K562 (cell line): ENCODE data around the gene UNKL. TPM values are rescaled to one million over a fixed set of nuclear protein-coding genes. Genes with fewer than 3 reads are reported as not detected.

Source experiments
- ATAC-seq: fragments of 200-7000 bp; cut with Tn5 transposase; 3 replicates; pipeline ENCODE4 v1.9.1; 2020; ENCODE audit warnings: moderate library complexity
- BruUV-seq: library from RNA; stranded (reverse); fragments of 400-500 nt; replicated peaks from 2 replicates; lab custom pipeline; 2021; lab: Mats Ljungman, UMichigan
- CTCF ChIA-PET: fragments of 300-600 bp; formaldehyde crosslinking; extraction: SDS; loops from one replicate; lab custom pipeline; 2021; ENCODE audit warnings: low intra/inter-chr PET ratio; lab: Yijun Ruan, JAX
- POLR2A ChIA-PET: fragments of 300-600, 350-650 bp; sonication (Branson Sonifier 250); formaldehyde crosslinking; extraction: SDS; loops from one replicate; lab custom pipeline; 2021; ENCODE audit warnings: antibody characterized with exemption, inconsistent platforms; lab: Yijun Ruan, JAX
- DNase-seq, 4 experiments: peaks; one replicate each; pipeline versions ENCODE4 v3.0.0 to v3.0.0-alpha.2; 2011 to 2018; ENCODE audit warnings: low spot score in 3 of 4, mixed read lengths in 3 of 4; ENCODE audit errors: extremely low read depth in 1 of 4
- FAIRE-seq: peaks from 2 replicates; lab custom pipeline; 2011; peaks lifted over from hg19 to GRCh38; lab: Jason Lieb, UNC
- H2AFZ ChIP-seq: 2 replicates; pipeline ENCODE4 v1.6.0; 2011; ENCODE audit warnings: low read depth, low read length, control low read depth, inconsistent platforms
- H3K27ac ChIP-seq: fragments of 200-600 bp; 3 replicates; pipeline ENCODE4 v1.8.0; 2011; ENCODE audit warnings: low read depth, mild to moderate bottlenecking, control low read depth, inconsistent platforms, low read length, moderate library complexity, mixed read lengths; ENCODE audit errors: extremely low read depth
- H3K27me3 ChIP-seq, 2 experiments: fragments of 300-600 bp in 1 of 2; 2 replicates in 1 of 2; 3 replicates in 1 of 2; pipeline versions ENCODE4 v1.6.0 to v1.8.0; 2011; ENCODE audit warnings: inconsistent platforms in 2 of 2, low read length in 2 of 2, mild to moderate bottlenecking in 1 of 2, mixed read lengths in 1 of 2, moderate library complexity in 1 of 2; ENCODE audit not compliant: control insufficient read depth in 2 of 2, insufficient read depth in 2 of 2
- H3K36me3 ChIP-seq: fragments of 300-600 bp; 3 replicates; pipeline ENCODE4 v1.8.0; 2011; ENCODE audit warnings: mild to moderate bottlenecking, low read length, inconsistent platforms; ENCODE audit not compliant: control insufficient read depth, insufficient read depth
- H3K4me1 ChIP-seq, 2 experiments: fragments of 200-600 bp in 1 of 2; replicated peaks in 1 of 2; 2 replicates in 1 of 2; 3 replicates in 1 of 2; pipeline versions ENCODE4 v1.5.1 to v1.8.0; 2011; ENCODE audit warnings: inconsistent platforms in 2 of 2, low read length in 2 of 2, mild to moderate bottlenecking in 1 of 2, mixed read lengths in 1 of 2, moderate library complexity in 1 of 2; ENCODE audit not compliant: control insufficient read depth in 2 of 2, insufficient read depth in 2 of 2
- H3K4me2 ChIP-seq: 2 replicates; pipeline ENCODE4 v1.6.1; 2011; ENCODE audit warnings: low read length, control low read depth, inconsistent platforms, mixed read lengths; ENCODE audit not compliant: insufficient read depth
- H3K4me3 ChIP-seq: fragments of 200-600 bp; sonication (generic), shearing (Covaris generic); 2 replicates; pipeline ENCODE4 v1.5.1; 2016; ENCODE audit warnings: control low read depth, inconsistent platforms
- H3K79me2 ChIP-seq: fragments of 200-600 bp; 3 replicates; pipeline ENCODE4 v1.8.0; 2011; ENCODE audit warnings: low read length, inconsistent platforms; ENCODE audit not compliant: control insufficient read depth, insufficient read depth
- H3K9ac ChIP-seq, 2 experiments: 2 replicates each; pipeline versions ENCODE4 v1.6.0 to v1.6.1; 2011; ENCODE audit warnings: low read depth in 2 of 2, low read length in 2 of 2, control low read depth in 1 of 2, inconsistent platforms in 1 of 2, mild to moderate bottlenecking in 1 of 2, mixed read lengths in 1 of 2; ENCODE audit not compliant: insufficient read depth in 1 of 2
- H3K9me1 ChIP-seq: one replicate; pipeline ENCODE4 v1.6.0; 2011; ENCODE audit warnings: inconsistent platforms, mild to moderate bottlenecking, low read length, moderate library complexity; ENCODE audit not compliant: control insufficient read depth, insufficient read depth
- H3K9me3 ChIP-seq: replicated peaks from 2 replicates; pipeline ENCODE4 v1.5.1; 2011; ENCODE audit warnings: low read depth, low read length, inconsistent platforms; ENCODE audit not compliant: control insufficient read depth, insufficient read depth
- H4K20me1 ChIP-seq: replicated peaks from 2 replicates; pipeline ENCODE4 v1.6.1; 2011; ENCODE audit warnings: low read length, inconsistent platforms, mixed read lengths; ENCODE audit not compliant: control insufficient read depth, insufficient read depth
- CBFA2T2 ChIP-seq: fragments of 450-650 bp; conservative IDR thresholded peaks from 2 replicates; pipeline ENCODE4 v1.6.1; 2017; ENCODE audit warnings: mild to moderate bottlenecking
- CBFA2T3 ChIP-seq: fragments of 450-650 bp; IDR thresholded peaks from 2 replicates; pipeline ENCODE4 v1.6.1; 2017
- EGR1 ChIP-seq: fragments of 450-650 bp; conservative IDR thresholded peaks from 2 replicates; pipeline ENCODE4 v1.6.1; 2017; ENCODE audit warnings: mild to moderate bottlenecking
- NRF1 ChIP-seq, 2 experiments: fragments of 450-650 bp; IDR thresholded peaks in 1 of 2; conservative IDR thresholded peaks in 1 of 2; 2 replicates each; pipeline ENCODE4 v1.6.1; 2014; ENCODE audit warnings: mild to moderate bottlenecking in 2 of 2
- POLR2G ChIP-seq: fragments of 200-400 bp; formaldehyde crosslinking; IDR thresholded peaks from 2 replicates; pipeline ENCODE4 v1.6.1; 2017; ENCODE audit warnings: low read depth, mild to moderate bottlenecking, antibody characterized with exemption, low read length, moderate library complexity
- RBFOX2 ChIP-seq: fragments of 200-400 bp; formaldehyde crosslinking; IDR thresholded peaks from 2 replicates; pipeline ENCODE4 v1.6.1; 2017; ENCODE audit warnings: low read depth, mild to moderate bottlenecking, low read length, moderate library complexity
- SMAD2 ChIP-seq: fragments of 150-350 bp; IDR thresholded peaks from 2 replicates; pipeline ENCODE4 v1.6.1; 2014; ENCODE audit warnings: low read depth, mild to moderate bottlenecking, low read length
- ZBTB7A ChIP-seq: IDR thresholded peaks from 2 replicates; pipeline ENCODE4 v1.6.1; 2011; ENCODE audit warnings: low read depth, mild to moderate bottlenecking, low read length, moderate library complexity, borderline replicate concordance; ENCODE audit not compliant: control insufficient read depth
- ZNF263 ChIP-seq: sonication (generic); formaldehyde crosslinking; IDR thresholded peaks from 2 replicates; pipeline ENCODE4 v1.8.0; 2022; ENCODE audit warnings: mild to moderate bottlenecking, missing genetic modification reagents, borderline replicate concordance
- WGBS: fragments of 100-300 bp; shearing (Covaris generic); methylation state at CpG from one replicate; pipeline ENCODE4 v1.1.6; 2016; ENCODE audit warnings: low coverage, mixed read lengths; ENCODE audit not compliant: insufficient coverage; ENCODE audit errors: missing lambda C conversion rate; 5-methylcytosine and 5-hydroxymethylcytosine counted together
- in situ Hi-C: fragments of 300-500 bp; cut with MboI; formaldehyde crosslinking; loops from 4 replicates; pipeline ENCODE4 v1.15.0; 2018; ENCODE audit warnings: inconsistent platforms, mixed read lengths
- intact Hi-C: fragments of 100-400 bp; cut with micrococcal nuclease; formaldehyde crosslinking; loops from 2 replicates; pipeline ENCODE4 v1.14.2; 2022
- polyA plus RNA-seq, 8 experiments: library from polyadenylated mRNA; depleted of rRNA in 4 of 8; stranded (reverse) in 5 of 8; unstranded in 3 of 8; fragments of >200 nt; fragmentation: Nextera tagmentation in 2 of 8; fragmentation: Illumina TruSeq in 1 of 8; extraction: Ambion mirVana in 2 of 8; extraction: Trizol in 1 of 8; gene quantifications; 2 replicates each; pipeline versions ENCODE4 v1.2.1 to v1.2.3, GENCODE V29; 2011 to 2014; ENCODE audit warnings: inconsistent platforms in 1 of 8, missing spikeins in 1 of 8
- total RNA-seq, 7 experiments: library from RNA; depleted of rRNA in 6 of 7; stranded (reverse); fragments of >200 nt in 6 of 7; fragmentation: Illumina TruSeq in 2 of 7; extraction: Trizol in 2 of 7; gene quantifications; 2 replicates each; pipeline versions ENCODE4 v1.2.1 to v1.2.3, GENCODE V29; 2011 to 2021; ENCODE audit warnings: low replicate concordance in 1 of 7

The UNKL gene
- total and polyA plus RNA-seq, 9 of the 15 experiments (the other 6 are each of a cell fraction or from before 2014, with no cell fraction given), result 0.37 to 30.2 (median 5.1) TPM

- intact Hi-C loops, result no loop called here
- peak overlapping the region; percentile 30 to 85; a peak in 3 of 4 replicates for H3K9ac ChIP-seq
These were observed 80.4 kb downstream of the UNKL start for GRCh38 chr16:1333854-1334700.

More at GRCh38 chr16:1333854-1334700, 80.4 kb downstream of the UNKL start:
- FAIRE-seq, result no peak
- Histone ChIP-seq H3K4me2 (peak overlapping the region; percentile 32; the same call in 1 of the 2 replicates), H3K4me3 (peak overlapping the region; percentile 51), H4K20me1 (0 out of 2 replicates have a peak, but pooled peaks cover 9% of the 10 kb centered on the region), H3K4me1 (peaks cover 17 to 86% of the 10 kb centered on the region in 2 experiments), H3K36me3 (no peaks in the 10 kb centered on the region), H3K27me3 (peaks cover 6 to 19% of the 10 kb centered on the region in 2 experiments; a peak in 3 of 5 replicates), H3K9me1 (no peaks in the 10 kb centered on the region), H3K79me2 (no peaks in the 10 kb centered on the region), H3K9me3 (0 out of 2 replicates have a peak, but pooled peaks cover 4% of the 10 kb centered on the region), H2AFZ (peak overlapping the region; percentile 80; the same call in 1 of the 2 replicates), H3K27ac (no peak overlapping the region)
- no peak for ATAC-seq
- 3% methylated on average over 23 of the region's 78 CpGs for WGBS
- CTCF ChIA-PET, result no interaction called here
- TF ChIP-seq ZNF263 (CRISPR knock-in tag), result peak; percentile 86
- TF ChIP-seq EGR1, result 0 out of 2 replicates have a peak, but pooled peaks have one; percentile 13
- TF ChIP-seq POLR2G, result peak; percentile 16; the same call in 1 of the 2 replicates
- peak; percentile 19; the same call in 1 of the 2 replicates for TF ChIP-seq CBFA2T3
- TF ChIP-seq SMAD2, result no peak
- TF ChIP-seq NRF1 (conservative IDR thresholded peaks at IDR 0.05 in 1 of 2, IDR thresholded peaks at IDR 0.05 in 1 of 2), result peak in 1 of 2 experiments; percentile 41; a peak in 1 of 4 replicates
- TF ChIP-seq ZBTB7A, result peak; percentile 57; the same call in 1 of the 2 replicates
- TF ChIP-seq CBFA2T2, result no peak
- peak; percentile 40 for TF ChIP-seq RBFOX2
- POLR2A ChIA-PET, result interaction anchor here (0.6 kb wide), 1 partner anchor 198 kb away, joined by 4 read pairs; no protein-coding TSS in a partner anchor
- in situ Hi-C loops, result no loop called here
- no TSS peak for BruUV-seq
- DNase-seq, result peak in 2 of 4 experiments; percentile 31 to 45
